SKM-1 (cell line): Measurements from ENCODE around the gene KCNK17.
"Not testable (repeated sequence)": the region's sequence is repeated elsewhere in the genome, so short reads cannot be mapped to it uniquely, and the experiment has no call there.

Experiments
- DNase-seq: peaks from one replicate; lab custom pipeline; 2025; ENCODE audit not compliant: unreplicated experiment; lab: John Stamatoyannopoulos, UW

The KCNK17 gene

GRCh38 chr6:39302669-39303424 is 11.4 kb downstream of the KCNK17 start:
- peak; percentile 61 for DNase-seq

GRCh38 chr6:39302011-39302410 is 12.2 kb downstream of the KCNK17 start:
- no peak for DNase-seq

- DNase-seq = no peak
Measured at GRCh38 chr6:39301606-39302005, 12.6 kb downstream of the KCNK17 start.

GRCh38 chr6:39300739-39301138 is 13.5 kb downstream of the KCNK17 start:
- DNase-seq = no peak

GRCh38 chr6:39298061-39298460 is 16.2 kb downstream of the KCNK17 start:
- DNase-seq = no peak

- DNase-seq = no peak
Measured at GRCh38 chr6:39296745-39297640, 17.2 kb downstream of the KCNK17 start.

- DNase-seq = no peak
Measured at GRCh38 chr6:39295611-39296011, 18.6 kb downstream of the KCNK17 start.

- DNase-seq = no peak
Measured at GRCh38 chr6:39294899-39295298, 19.3 kb downstream of the KCNK17 start.

GRCh38 chr6:39294133-39294532 is 20.1 kb downstream of the KCNK17 start:
- no peak for DNase-seq

GRCh38 chr6:39292637-39293036 is 21.6 kb downstream of the KCNK17 start:
- no peak for DNase-seq

GRCh38 chr6:39289490-39289889 is 24.7 kb downstream of the KCNK17 start:
- no peak for DNase-seq

- no peak for DNase-seq
Measured at GRCh38 chr6:39287601-39288000, 26.6 kb downstream of the KCNK17 start.

GRCh38 chr6:39286596-39286995 is 27.6 kb downstream of the KCNK17 start:
- not testable (repeated sequence) for DNase-seq

GRCh38 chr6:39282774-39283173 is 31.4 kb downstream of the KCNK17 start:
- no peak for DNase-seq

- no peak for DNase-seq
Measured at GRCh38 chr6:39281312-39281980, 32.8 kb downstream of the KCNK17 start.

- no peak for DNase-seq
Measured at GRCh38 chr6:39280247-39280731, 33.9 kb downstream of the KCNK17 start.

- no peak for DNase-seq
Measured at GRCh38 chr6:39279539-39279938, 34.7 kb downstream of the KCNK17 start.

- no peak for DNase-seq
Measured at GRCh38 chr6:39276379-39276995, 37.7 kb downstream of the KCNK17 start.

- no peak for DNase-seq
Measured at GRCh38 chr6:39274903-39275302, 39.3 kb downstream of the KCNK17 start.

GRCh38 chr6:39274471-39274870 is 39.7 kb downstream of the KCNK17 start:
- DNase-seq = no peak

- DNase-seq = no peak
Measured at GRCh38 chr6:39273406-39273821, 40.8 kb downstream of the KCNK17 start.
